Prostate gland (tissue), 2 donors: ENCODE measurements around the gene CUL4B. TPM values are rescaled to one million over a fixed set of nuclear protein-coding genes. Genes with fewer than 3 reads are reported as not detected.
A peak's percentile ranks its signal among the peaks of the same experiment; 100 is the strongest.

Source experiments
- DNase-seq: peaks from one replicate; pipeline ENCODE4 v3.0.0-alpha.2; 2019; ENCODE audit warnings: low spot score
- H3K27ac ChIP-seq, 2 donors: fragments of 200-600 bp; sonication (generic); 2 replicates each; pipeline ENCODE4 v1.5.1; 2017 to 2019
- H3K27me3 ChIP-seq: fragments of 200-600 bp; sonication (generic); replicated peaks from 2 replicates; pipeline ENCODE4 v1.5.1; 2019; ENCODE audit not compliant: insufficient read depth
- H3K36me3 ChIP-seq, 2 donors: fragments of 200-600 bp; sonication (generic); 1 replicate in 1 of 2; 2 replicates in 1 of 2; pipeline versions ENCODE4 v1.5.1 to v1.8.1; 2017 to 2019
- H3K4me1 ChIP-seq: fragments of 200-600 bp; sonication (generic); replicated peaks from 2 replicates; pipeline ENCODE4 v1.5.1; 2019
- H3K4me3 ChIP-seq, 2 donors: fragments of 200-600 bp; sonication (generic); 2 replicates each; pipeline ENCODE4 v1.5.1; 2017 to 2019
- H3K9me3 ChIP-seq: fragments of 200-600 bp; sonication (generic); 2 replicates; pipeline ENCODE4 v1.5.1; 2017
- POLR2A ChIP-seq: fragments of 450-650 bp; IDR thresholded peaks from one replicate; pipeline ENCODE4 v1.6.1; 2016; ENCODE audit warnings: antibody characterized with exemption, mild to moderate bottlenecking
- POLR2AphosphoS5 ChIP-seq: sonication (generic); formaldehyde crosslinking; IDR thresholded peaks from one replicate; pipeline ENCODE4 v1.6.1; 2017; ENCODE audit warnings: antibody characterized with exemption
- WGBS: methylation state at CpG from one replicate; pipeline ENCODE4 v1.1.5; 2018; 5-methylcytosine and 5-hydroxymethylcytosine counted together
- intact Hi-C: fragments of 100-400 bp; cut with DNase I; formaldehyde crosslinking; loops from one replicate; pipeline ENCODE4 v1.14.2; 2022
- total RNA-seq, 2 donors: library from RNA; depleted of rRNA; stranded (reverse); fragments of >200 nt; gene quantifications; one replicate each; pipeline ENCODE4 v1.1.0, GENCODE V29; 2016
- TF ChIP-seq, protein P1 (sequence below), 4 experiments: fragments of 200-600 bp in 2 of 4; fragments of 450-650 bp in 2 of 4; sonication (generic) in 2 of 4; IDR thresholded peaks; 1 replicate in 3 of 4; 2 replicates in 1 of 4; pipeline ENCODE4 v1.5.1; 2016 to 2019; ENCODE audit warnings: antibody characterized with exemption in 4 of 4, mild to moderate bottlenecking in 2 of 4, moderate library complexity in 2 of 4

The CUL4B gene
- total RNA-seq, 2 donors from 2014 or later: 30.5 to 92.3 TPM

GRCh38 chrX:120566817-120567216 is 6.1 kb upstream of the CUL4B start:
- no peak for DNase-seq
- Histone ChIP-seq H3K4me1 (no peaks in the 10 kb centered on the region), H3K4me3 (no peak overlapping the region), H3K9me3 (no peaks in the 10 kb centered on the region), H3K27me3 (no peaks in the 10 kb centered on the region), H3K36me3 (no peaks in the 10 kb centered on the region), H3K27ac (no peak overlapping the region)
- TF ChIP-seq, protein P1, sequence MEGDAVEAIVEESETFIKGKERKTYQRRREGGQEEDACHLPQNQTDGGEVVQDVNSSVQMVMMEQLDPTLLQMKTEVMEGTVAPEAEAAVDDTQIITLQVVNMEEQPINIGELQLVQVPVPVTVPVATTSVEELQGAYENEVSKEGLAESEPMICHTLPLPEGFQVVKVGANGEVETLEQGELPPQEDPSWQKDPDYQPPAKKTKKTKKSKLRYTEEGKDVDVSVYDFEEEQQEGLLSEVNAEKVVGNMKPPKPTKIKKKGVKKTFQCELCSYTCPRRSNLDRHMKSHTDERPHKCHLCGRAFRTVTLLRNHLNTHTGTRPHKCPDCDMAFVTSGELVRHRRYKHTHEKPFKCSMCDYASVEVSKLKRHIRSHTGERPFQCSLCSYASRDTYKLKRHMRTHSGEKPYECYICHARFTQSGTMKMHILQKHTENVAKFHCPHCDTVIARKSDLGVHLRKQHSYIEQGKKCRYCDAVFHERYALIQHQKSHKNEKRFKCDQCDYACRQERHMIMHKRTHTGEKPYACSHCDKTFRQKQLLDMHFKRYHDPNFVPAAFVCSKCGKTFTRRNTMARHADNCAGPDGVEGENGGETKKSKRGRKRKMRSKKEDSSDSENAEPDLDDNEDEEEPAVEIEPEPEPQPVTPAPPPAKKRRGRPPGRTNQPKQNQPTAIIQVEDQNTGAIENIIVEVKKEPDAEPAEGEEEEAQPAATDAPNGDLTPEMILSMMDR (IDR thresholded peaks at IDR 0.05): no peak
- TF ChIP-seq POLR2AphosphoS5: no peak
- TF ChIP-seq POLR2A: no peak
- 92% methylated on average over 3 of the region's 3 CpGs for WGBS
- intact Hi-C loops: no loop called here

DNA sequence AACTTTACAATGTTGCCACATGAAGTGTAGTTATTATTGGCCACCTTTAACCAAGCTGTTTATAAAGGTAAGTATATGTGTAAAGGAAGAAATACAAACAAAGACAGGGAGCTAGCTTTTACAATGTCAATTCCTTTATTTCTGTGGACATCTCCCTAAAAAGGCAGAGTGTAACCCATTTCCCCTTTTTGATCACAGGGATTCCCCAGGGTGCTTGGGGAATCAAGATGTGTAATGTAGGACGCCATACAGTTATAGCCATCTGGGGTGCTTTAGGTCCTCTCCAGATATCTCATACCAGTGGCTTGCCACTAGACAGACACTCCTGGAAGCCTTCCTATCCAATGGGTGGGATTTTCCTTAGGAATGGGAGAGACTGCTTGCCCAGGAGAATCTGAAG is 4.2 kb upstream of the CUL4B start:
- no peak for DNase-seq
- Histone ChIP-seq H3K27ac (no peak overlapping the region), H3K4me3 (no peak overlapping the region), H3K36me3 (no peaks in the 10 kb centered on the region), H3K4me1 (no peaks in the 10 kb centered on the region), H3K27me3 (no peaks in the 10 kb centered on the region), H3K9me3 (no peaks in the 10 kb centered on the region)
- intact Hi-C loops: no loop called here
- no peak for TF ChIP-seq POLR2AphosphoS5
- TF ChIP-seq, protein P1 (IDR thresholded peaks at IDR 0.05): no peak
- TF ChIP-seq POLR2A: no peak
- 86% methylated on average over 1 of the region's 1 CpG for WGBS

GRCh38 chrX:120562569-120562926 is 1.8 kb upstream of the CUL4B start:
- WGBS: 72% methylated on average over 2 of the region's 2 CpGs
- intact Hi-C loops: no loop called here
- no peak for DNase-seq
- Histone ChIP-seq H3K9me3 (no peaks in the 10 kb centered on the region), H3K27ac (no peak overlapping the region), H3K36me3 (no peaks in the 10 kb centered on the region), H3K27me3 (no peaks in the 10 kb centered on the region), H3K4me3 (no peak overlapping the region), H3K4me1 (no peaks in the 10 kb centered on the region)
- TF ChIP-seq POLR2AphosphoS5 (no peak), POLR2A (no peak)
- TF ChIP-seq, protein P1 (IDR thresholded peaks at IDR 0.05): no peak

- Histone ChIP-seq H3K36me3 (no peaks in the 10 kb centered on the region), H3K4me3 (peak overlapping the region; percentile 56 to 59), H3K27me3 (no peaks in the 10 kb centered on the region), H3K9me3 (no peaks in the 10 kb centered on the region), H3K4me1 (no peaks in the 10 kb centered on the region), H3K27ac (peak overlapping the region; percentile 97 to 98)
- peak; percentile 56 for TF ChIP-seq POLR2A
- TF ChIP-seq, protein P1 (IDR thresholded peaks at IDR 0.05): no peak
- TF ChIP-seq POLR2AphosphoS5: peak; percentile 61
- no peak for DNase-seq
- WGBS: 2% methylated on average over 12 of the region's 12 CpGs
- intact Hi-C loops: loop anchor here (1.0 kb wide), 1 partner anchor 42 kb away; the partner anchor contains the start of gene MCTS1
Measured at GRCh38 chrX:120561634-120562568, 1.1 kb upstream of the CUL4B start.
